OCI-LY7 (cell line): ENCODE results near the gene CCNG2.

Source experiments
- EZH2phosphoT487 ChIP-seq: fragments of 200-600 bp; sonication (generic); IDR thresholded peaks from 2 replicates; pipeline ENCODE4 v1.6.1; 2018; ENCODE audit warnings: low read depth, borderline replicate concordance, mild to moderate bottlenecking, mixed run types, antibody characterized with exemption, low read length, moderate library complexity, mixed read lengths
- TF ChIP-seq, protein P1 (sequence below): fragments of 200-600 bp; sonication (generic); conservative IDR thresholded peaks from 2 replicates; pipeline ENCODE4 v1.5.1; 2014; ENCODE audit warnings: mild to moderate bottlenecking, antibody characterized with exemption, low read length, moderate library complexity, mixed read lengths

DNA sequence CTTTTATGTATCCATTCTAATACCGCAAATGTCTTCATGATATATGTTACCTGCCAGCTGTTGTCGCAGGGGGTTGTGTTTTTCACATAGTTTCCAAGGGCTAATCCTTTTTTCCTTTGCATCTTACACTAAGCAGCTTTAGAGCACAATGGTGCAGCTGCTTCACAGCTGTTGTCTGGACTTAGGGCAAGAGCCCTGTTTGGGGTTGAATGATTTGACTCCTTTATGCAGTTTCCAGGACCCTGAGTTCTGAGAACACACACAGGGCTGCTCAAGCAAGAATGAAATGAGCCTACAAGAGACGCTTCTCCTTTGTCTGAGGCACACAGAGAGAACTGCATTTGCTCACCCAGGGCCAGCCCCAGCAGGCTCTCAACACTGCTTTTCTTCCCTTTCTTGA, 20.2 kb downstream of the CCNG2 start:
- TF ChIP-seq, protein P1, sequence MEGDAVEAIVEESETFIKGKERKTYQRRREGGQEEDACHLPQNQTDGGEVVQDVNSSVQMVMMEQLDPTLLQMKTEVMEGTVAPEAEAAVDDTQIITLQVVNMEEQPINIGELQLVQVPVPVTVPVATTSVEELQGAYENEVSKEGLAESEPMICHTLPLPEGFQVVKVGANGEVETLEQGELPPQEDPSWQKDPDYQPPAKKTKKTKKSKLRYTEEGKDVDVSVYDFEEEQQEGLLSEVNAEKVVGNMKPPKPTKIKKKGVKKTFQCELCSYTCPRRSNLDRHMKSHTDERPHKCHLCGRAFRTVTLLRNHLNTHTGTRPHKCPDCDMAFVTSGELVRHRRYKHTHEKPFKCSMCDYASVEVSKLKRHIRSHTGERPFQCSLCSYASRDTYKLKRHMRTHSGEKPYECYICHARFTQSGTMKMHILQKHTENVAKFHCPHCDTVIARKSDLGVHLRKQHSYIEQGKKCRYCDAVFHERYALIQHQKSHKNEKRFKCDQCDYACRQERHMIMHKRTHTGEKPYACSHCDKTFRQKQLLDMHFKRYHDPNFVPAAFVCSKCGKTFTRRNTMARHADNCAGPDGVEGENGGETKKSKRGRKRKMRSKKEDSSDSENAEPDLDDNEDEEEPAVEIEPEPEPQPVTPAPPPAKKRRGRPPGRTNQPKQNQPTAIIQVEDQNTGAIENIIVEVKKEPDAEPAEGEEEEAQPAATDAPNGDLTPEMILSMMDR = no peak
- TF ChIP-seq EZH2phosphoT487 = no peak
